Measurements from ENCODE around the gene TDRKH. TPM values are rescaled to one million over a fixed set of nuclear protein-coding genes. Genes with fewer than 3 reads are reported as not detected.

Gene TDRKH
- total and polyA plus RNA-seq, 2 of the 13 experiments (the other 11 are each of a cell fraction or from before 2014, with no cell fraction given) = 3.9 to 5.4 TPM

DNA sequence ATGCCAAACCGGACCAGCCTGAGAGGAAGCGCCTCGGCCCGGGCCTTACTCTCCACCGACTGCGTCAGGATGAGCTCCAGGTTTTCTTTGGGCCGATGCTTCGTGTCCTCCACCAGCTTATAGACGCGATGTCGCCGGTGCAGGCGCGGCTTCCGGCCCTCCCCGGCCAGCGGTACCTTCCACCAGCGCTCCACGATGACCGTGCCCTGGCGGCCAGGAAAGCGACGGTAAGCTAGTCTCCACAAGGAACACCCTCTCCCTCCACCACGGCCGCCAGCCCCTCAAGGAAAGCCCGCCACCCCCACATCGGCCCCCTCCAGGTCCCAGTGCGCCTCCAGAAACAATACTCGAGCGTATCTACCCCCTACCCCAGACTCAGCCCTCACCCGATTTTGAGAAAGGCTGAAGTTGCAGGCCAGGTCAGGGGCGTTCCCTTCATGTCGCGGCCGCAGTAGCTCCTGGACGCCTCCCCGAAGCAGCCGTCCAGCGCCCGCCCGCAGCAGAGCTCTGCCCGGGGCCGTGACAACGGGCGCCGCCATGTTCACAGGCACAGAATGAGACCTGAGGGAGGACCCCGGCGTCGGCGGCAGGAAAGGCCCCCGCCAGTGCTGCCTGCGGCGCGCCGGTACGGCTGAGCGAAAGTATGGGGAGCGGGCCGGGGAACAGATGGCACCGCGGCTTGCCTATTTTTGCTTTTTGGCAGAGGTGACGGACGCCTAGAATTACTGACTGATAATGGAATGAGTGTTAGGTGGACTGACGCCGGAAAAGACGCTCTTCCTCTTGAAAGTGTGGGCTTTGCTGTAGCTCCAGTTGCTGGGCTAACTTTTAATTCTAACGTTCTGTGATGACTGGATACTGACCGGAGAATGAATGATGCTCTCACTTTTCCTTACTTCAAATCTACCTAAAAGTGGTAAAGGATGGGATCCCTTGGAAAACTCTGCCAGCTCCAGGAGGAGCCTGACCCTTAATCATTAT is 27.1 kb downstream of the TDRKH start, which contains the start of gene MRPL9 (continued):
- TF ChIP-seq ZNF354B (CRISPR knock-in tag; IDR thresholded peaks at IDR 0.05) (no peak), TAF1 (CRISPR knock-in tag; IDR thresholded peaks at IDR 0.05) (peak; percentile 95), ZFP82 (CRISPR knock-in tag; IDR thresholded peaks at IDR 0.05; ENCODE audit: borderline replicate concordance) (peak; percentile 59; the same call in 1 of the 2 replicates), NONO (IDR thresholded peaks at IDR 0.05) (no peak), NONO (CRISPR knock-in tag; conservative IDR thresholded peaks at IDR 0.05) (peak; percentile 78), ZNF605 (CRISPR knock-in tag; IDR thresholded peaks at IDR 0.05) (peak; percentile 64; the same call in 1 of the 2 replicates), FOSL1 (CRISPR knock-in tag; IDR thresholded peaks at IDR 0.05; ENCODE audit: borderline replicate concordance) (peak; percentile 28; the same call in 1 of the 2 replicates), SYNCRIP (IDR thresholded peaks at IDR 0.05; ENCODE audit: insufficient read depth, low read depth, low read length) (no peak), YEATS2 (CRISPR knock-in tag; IDR thresholded peaks at IDR 0.05; ENCODE audit: borderline replicate concordance) (peak; percentile 91), ELK4 (CRISPR knock-in tag; IDR thresholded peaks at IDR 0.05; ENCODE audit: borderline replicate concordance) (0 out of 2 replicates have a peak, but pooled peaks have one; percentile 67), ZNF629 (CRISPR knock-in tag; conservative IDR thresholded peaks at IDR 0.05) (no peak), TEAD2 (CRISPR knock-in tag; IDR thresholded peaks at IDR 0.05) (no peak), ZNF512B (CRISPR knock-in tag; IDR thresholded peaks at IDR 0.05; ENCODE audit: borderline replicate concordance) (no peak), SPEN (CRISPR knock-in tag; IDR thresholded peaks at IDR 0.05; ENCODE audit: low read depth) (peak; percentile 84; the same call in 1 of the 2 replicates)
- TF ChIP-seq, protein P1, sequence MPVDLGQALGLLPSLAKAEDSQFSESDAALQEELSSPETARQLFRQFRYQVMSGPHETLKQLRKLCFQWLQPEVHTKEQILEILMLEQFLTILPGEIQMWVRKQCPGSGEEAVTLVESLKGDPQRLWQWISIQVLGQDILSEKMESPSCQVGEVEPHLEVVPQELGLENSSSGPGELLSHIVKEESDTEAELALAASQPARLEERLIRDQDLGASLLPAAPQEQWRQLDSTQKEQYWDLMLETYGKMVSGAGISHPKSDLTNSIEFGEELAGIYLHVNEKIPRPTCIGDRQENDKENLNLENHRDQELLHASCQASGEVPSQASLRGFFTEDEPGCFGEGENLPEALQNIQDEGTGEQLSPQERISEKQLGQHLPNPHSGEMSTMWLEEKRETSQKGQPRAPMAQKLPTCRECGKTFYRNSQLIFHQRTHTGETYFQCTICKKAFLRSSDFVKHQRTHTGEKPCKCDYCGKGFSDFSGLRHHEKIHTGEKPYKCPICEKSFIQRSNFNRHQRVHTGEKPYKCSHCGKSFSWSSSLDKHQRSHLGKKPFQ (CRISPR knock-in tag; IDR thresholded peaks at IDR 0.05; ENCODE audit: insufficient replicate concordance) = no peak
- TF ChIP-seq, protein P2, sequence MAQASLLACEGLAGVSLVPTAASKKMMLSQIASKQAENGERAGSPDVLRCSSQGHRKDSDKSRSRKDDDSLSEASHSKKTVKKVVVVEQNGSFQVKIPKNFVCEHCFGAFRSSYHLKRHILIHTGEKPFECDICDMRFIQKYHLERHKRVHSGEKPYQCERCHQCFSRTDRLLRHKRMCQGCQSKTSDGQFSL (CRISPR knock-in tag; IDR thresholded peaks at IDR 0.05) = peak; percentile 52; the same call in 1 of the 2 replicates
- TF ChIP-seq, protein P3, sequence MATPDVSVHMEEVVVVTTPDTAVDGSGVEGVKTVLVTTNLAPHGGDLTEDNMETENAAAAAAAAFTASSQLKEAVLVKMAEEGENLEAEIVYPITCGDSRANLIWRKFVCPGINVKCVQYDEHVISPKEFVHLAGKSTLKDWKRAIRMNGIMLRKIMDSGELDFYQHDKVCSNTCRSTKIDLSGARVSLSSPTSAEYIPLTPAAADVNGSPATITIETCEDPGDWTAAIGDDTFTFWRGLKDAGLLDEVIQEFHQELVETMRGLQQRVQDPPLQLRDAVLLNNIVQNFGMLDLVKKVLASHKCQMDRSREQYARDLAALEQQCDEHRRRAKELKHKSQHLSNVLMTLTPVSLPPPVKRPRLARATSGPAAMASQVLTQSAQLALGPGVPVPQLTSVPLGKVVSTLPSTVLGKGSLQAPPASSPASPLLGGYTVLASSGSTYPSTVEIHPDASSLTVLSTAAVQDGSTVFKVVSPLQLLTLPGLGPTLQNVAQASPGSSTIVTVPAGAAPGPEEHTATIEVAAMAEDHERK (CRISPR knock-in tag; IDR thresholded peaks at IDR 0.05; ENCODE audit: low read depth) = no peak
- TF ChIP-seq, protein P4, sequence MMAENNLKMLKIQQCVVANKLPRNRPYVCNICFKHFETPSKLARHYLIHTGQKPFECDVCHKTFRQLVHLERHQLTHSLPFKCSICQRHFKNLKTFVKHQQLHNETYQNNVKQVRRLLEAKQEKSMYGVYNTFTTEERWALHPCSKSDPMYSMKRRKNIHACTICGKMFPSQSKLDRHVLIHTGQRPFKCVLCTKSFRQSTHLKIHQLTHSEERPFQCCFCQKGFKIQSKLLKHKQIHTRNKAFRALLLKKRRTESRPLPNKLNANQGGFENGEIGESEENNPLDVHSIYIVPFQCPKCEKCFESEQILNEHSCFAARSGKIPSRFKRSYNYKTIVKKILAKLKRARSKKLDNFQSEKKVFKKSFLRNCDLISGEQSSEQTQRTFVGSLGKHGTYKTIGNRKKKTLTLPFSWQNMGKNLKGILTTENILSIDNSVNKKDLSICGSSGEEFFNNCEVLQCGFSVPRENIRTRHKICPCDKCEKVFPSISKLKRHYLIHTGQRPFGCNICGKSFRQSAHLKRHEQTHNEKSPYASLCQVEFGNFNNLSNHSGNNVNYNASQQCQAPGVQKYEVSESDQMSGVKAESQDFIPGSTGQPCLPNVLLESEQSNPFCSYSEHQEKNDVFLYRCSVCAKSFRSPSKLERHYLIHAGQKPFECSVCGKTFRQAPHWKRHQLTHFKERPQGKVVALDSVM (CRISPR knock-in tag; IDR thresholded peaks at IDR 0.05) = peak; percentile 25; the same call in 1 of the 2 replicates
